IPS-11a (cell line): ENCODE data around the gene HHATL.

Source experiments
- H3K4me3 ChIP-seq: one replicate; pipeline ENCODE4 v1.5.1; 2013; ENCODE audit warnings: low read depth, low read length, control low read depth

The HHATL gene

GRCh38 chr3:42699511-42699971, 3.1 kb downstream of the HHATL start:
- no peak overlapping the region for H3K4me3 ChIP-seq

GRCh38 chr3:42698911-42699230, 3.7 kb downstream of the HHATL start:
- no peak overlapping the region for H3K4me3 ChIP-seq

GRCh38 chr3:42698216-42698910, 4.2 kb downstream of the HHATL start:
- H3K4me3 ChIP-seq: no peak overlapping the region

- no peak overlapping the region for H3K4me3 ChIP-seq
Observed at GRCh38 chr3:42697289-42698051, 5.1 kb downstream of the HHATL start.

GRCh38 chr3:42696356-42697288, 6.0 kb downstream of the HHATL start:
- H3K4me3 ChIP-seq: no peak overlapping the region

GRCh38 chr3:42694366-42694765, 8.2 kb downstream of the HHATL start:
- no peak overlapping the region for H3K4me3 ChIP-seq

- H3K4me3 ChIP-seq: no peak overlapping the region
Observed at GRCh38 chr3:42693530-42693930, 9.1 kb downstream of the HHATL start.

- no peak overlapping the region for H3K4me3 ChIP-seq
Observed at GRCh38 chr3:42692667-42693529, 9.7 kb downstream of the HHATL start.

- H3K4me3 ChIP-seq: no peak overlapping the region
Observed at GRCh38 chr3:42691816-42692666, 10.6 kb downstream of the HHATL start.

- no peak overlapping the region for H3K4me3 ChIP-seq
Observed at GRCh38 chr3:42690766-42691680, 11.6 kb downstream of the HHATL start.

GRCh38 chr3:42690191-42690590, 12.4 kb downstream of the HHATL start:
- H3K4me3 ChIP-seq: no peak overlapping the region

- H3K4me3 ChIP-seq: no peak overlapping the region
Observed at GRCh38 chr3:42689421-42690014, 13.1 kb downstream of the HHATL start.

GRCh38 chr3:42688487-42689420, 13.8 kb downstream of the HHATL start:
- H3K4me3 ChIP-seq: no peak overlapping the region

- no peak overlapping the region for H3K4me3 ChIP-seq
Observed at GRCh38 chr3:42688016-42688415, 14.6 kb downstream of the HHATL start.

- no peak overlapping the region for H3K4me3 ChIP-seq
Observed at GRCh38 chr3:42686832-42687650, 15.6 kb downstream of the HHATL start.
